Measurements from ENCODE around the gene AP4S1.

AP4S1 gene

GRCh38 chr14:31027847-31028246 is 2.4 kb downstream of the AP4S1 start (continued):
- TF ChIP-seq ELK4 (IDR thresholded peaks at IDR 0.05; ENCODE audit: borderline replicate concordance, low read depth, low read length) (no peak), GLI2 (tag by site-specific recombination; IDR thresholded peaks at IDR 0.05; ENCODE audit: borderline replicate concordance, low read depth) (no peak), KLF7 (tag by site-specific recombination; IDR thresholded peaks at IDR 0.05; ENCODE audit: borderline replicate concordance) (no peak), MYNN (tag by site-specific recombination; IDR thresholded peaks at IDR 0.05; ENCODE audit: borderline replicate concordance) (no peak), ZFP37 (tag by site-specific recombination; IDR thresholded peaks at IDR 0.05) (no peak)

- Histone ChIP-seq H3K4me3 (ENCODE audit: low read depth, low read length) (no peak overlapping the region), H3K4me1 (ENCODE audit: control insufficient read depth, insufficient read depth, low read length) (peaks cover 9% of the 10 kb centered on the region; the same call in 1 of the 2 replicates), H3K36me3 (ENCODE audit: control insufficient read depth in 2 of 2, insufficient read depth in 1 of 2, low read length in 2 of 2) (no peaks in the 10 kb centered on the region), H3K27ac (ENCODE audit: extremely low read depth, low read depth, low read length) (no peak overlapping the region), H3K9me3 (ENCODE audit: control insufficient read depth, insufficient read depth, low read depth, low read length) (no peaks in the 10 kb centered on the region)
- TF ChIP-seq KLF16 (tag by site-specific recombination; IDR thresholded peaks at IDR 0.05): no peak
- TF ChIP-seq ZNF335 (tag by site-specific recombination; conservative IDR thresholded peaks at IDR 0.05): no peak
- no peak for TF ChIP-seq SP3 (tag by site-specific recombination; IDR thresholded peaks at IDR 0.05)
- no peak for TF ChIP-seq ZNF501 (tag by site-specific recombination; IDR thresholded peaks at IDR 0.05)
- TF ChIP-seq ZNF658 (tag by site-specific recombination; IDR thresholded peaks at IDR 0.05): no peak
- no peak for TF ChIP-seq ZNF280C (tag by site-specific recombination; IDR thresholded peaks at IDR 0.05)
- no peak for TF ChIP-seq ZNF354C (tag by site-specific recombination; IDR thresholded peaks at IDR 0.05; ENCODE audit: borderline replicate concordance, low read depth)
- TF ChIP-seq ZNF26 (tag by site-specific recombination; IDR thresholded peaks at IDR 0.05): no peak
- no peak for TF ChIP-seq ZNF398 (tag by site-specific recombination; IDR thresholded peaks at IDR 0.05)
- TF ChIP-seq ZBTB17 (tag by site-specific recombination; IDR thresholded peaks at IDR 0.05): 0 out of 2 replicates have a peak, but pooled peaks have one; percentile 26
- TF ChIP-seq ZNF394 (tag by site-specific recombination; IDR thresholded peaks at IDR 0.05; ENCODE audit: borderline replicate concordance): no peak; the same call in 1 of the 2 replicates
- peak; percentile 72 for TF ChIP-seq GLIS1 (tag by site-specific recombination; IDR thresholded peaks at IDR 0.05)
- TF ChIP-seq ZSCAN5A (tag by site-specific recombination; IDR thresholded peaks at IDR 0.05): no peak
- TF ChIP-seq ZNF416 (tag by site-specific recombination; IDR thresholded peaks at IDR 0.05): no peak
- TF ChIP-seq ZNF138 (tag by site-specific recombination; IDR thresholded peaks at IDR 0.05; ENCODE audit: borderline replicate concordance): no peak
- ChIA-PET POLR2A (interaction anchor here (0.6 kb wide), 1 partner anchor 28 kb away, joined by 3 read pairs; no protein-coding TSS in a partner anchor), CTCF (interaction anchor here (0.6 to 0.7 kb wide), 2 partner anchors 28 to 830 kb away, joined by 3 read pairs; no protein-coding TSS in a partner anchor)
Observed at GRCh38 chr14:31029016-31029970, 3.8 kb downstream of the AP4S1 start.

All from HEK293 (cell line).